Measurements from ENCODE around the gene NGFR. TPM values are rescaled to one million over a fixed set of nuclear protein-coding genes. Genes with fewer than 3 reads are reported as not detected.

Gene NGFR, protein sequence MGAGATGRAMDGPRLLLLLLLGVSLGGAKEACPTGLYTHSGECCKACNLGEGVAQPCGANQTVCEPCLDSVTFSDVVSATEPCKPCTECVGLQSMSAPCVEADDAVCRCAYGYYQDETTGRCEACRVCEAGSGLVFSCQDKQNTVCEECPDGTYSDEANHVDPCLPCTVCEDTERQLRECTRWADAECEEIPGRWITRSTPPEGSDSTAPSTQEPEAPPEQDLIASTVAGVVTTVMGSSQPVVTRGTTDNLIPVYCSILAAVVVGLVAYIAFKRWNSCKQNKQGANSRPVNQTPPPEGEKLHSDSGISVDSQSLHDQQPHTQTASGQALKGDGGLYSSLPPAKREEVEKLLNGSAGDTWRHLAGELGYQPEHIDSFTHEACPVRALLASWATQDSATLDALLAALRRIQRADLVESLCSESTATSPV
- total RNA-seq (under 1 TPM in 1 of 2 experiments, not detected in 1; 0.47 TPM), polyA plus RNA-seq (not detected)

GRCh38 chr17:49494986-49495841, at the start of gene NGFR:
TSS of gene NGFR (plus strand) at chr17:49495293. CDS start at chr17:49495418, 125 bp downstream.
- DNase-seq, result peak; percentile 43 to 56 (median 50)
- Mint-ChIP-seq H3K27ac (peak within 1 kb of the TSS in 4 of 7 donors; percentile 25 to 54 (median 51)), H3K27me3 (peaks cover 21 to 24% of the 10 kb centered on the region in 2 donors), H3K36me3 (no peaks in the 10 kb centered on the region), H3K9me3 (peaks cover 0 to 4% (median 0%) of the 10 kb centered on the region in 8 donors), H3K4me3 (peak within 1 kb of the TSS; percentile 75 to 87 (median 82)), H3K4me1 (peaks cover 11 to 41% (median 16%) of the 10 kb centered on the region in 4 donors)
- Histone ChIP-seq H3K4me3 (ENCODE audit: low read length in 2 of 2) (peak within 1 kb of the TSS; percentile 42 to 76), H3K4me1 (ENCODE audit: insufficient read depth, low read length) (peaks cover 34% of the 10 kb centered on the region), H3K9me3 (ENCODE audit: control insufficient read depth in 1 of 2, low read length in 2 of 2) (no peaks in the 10 kb centered on the region), H3K27me3 (ENCODE audit: insufficient read depth, low read length) (peaks cover 22% of the 10 kb centered on the region), H3K36me3 (ENCODE audit: insufficient read depth, low read length) (no peaks in the 10 kb centered on the region), H3K27ac (ENCODE audit: low read depth, low read length) (no peak within 1 kb of the TSS)
- ChIA-PET CTCF (ENCODE audit: partially characterized antibody) (interaction anchor here (0.5 to 4.2 kb wide), 5 partner anchors 9 to 591 kb away, joined by 3 to 34 read pairs (median 4); no protein-coding TSS in a partner anchor), POLR2A (ENCODE audit: partially characterized antibody) (interaction anchor here (1.2 kb wide), 1 partner anchor 61 kb away, joined by 4 read pairs; no protein-coding TSS in a partner anchor)
- intact Hi-C loops (cut with micrococcal nuclease), result no loop called here

DNA sequence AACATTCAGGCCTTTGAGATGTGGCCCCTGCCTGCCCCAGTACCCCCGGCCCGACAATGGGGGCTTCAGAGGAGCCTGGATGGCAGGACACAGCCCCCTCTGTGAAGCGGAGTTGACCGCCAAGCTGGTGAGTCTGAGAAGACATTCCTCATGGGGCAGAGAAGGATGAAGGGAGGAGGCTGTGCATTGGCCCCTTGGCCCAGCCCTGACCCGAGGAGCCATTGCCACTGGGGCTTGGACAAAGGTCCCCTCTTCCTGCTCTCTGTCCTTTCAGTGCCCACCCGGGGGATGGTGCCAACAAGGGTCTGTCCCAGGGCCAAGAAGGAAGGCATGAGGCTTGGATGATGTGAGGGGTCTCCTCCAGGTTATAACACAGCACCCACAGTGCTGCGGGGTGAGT, 49.5 kb upstream of the NGFR start:
- Histone ChIP-seq H3K4me1 (ENCODE audit: insufficient read depth, low read length) (no peaks in the 10 kb centered on the region), H3K36me3 (ENCODE audit: insufficient read depth, low read length) (no peaks in the 10 kb centered on the region), H3K27ac (ENCODE audit: low read depth, low read length) (no peak overlapping the region), H3K4me3 (ENCODE audit: low read length in 2 of 2) (no peak overlapping the region), H3K27me3 (ENCODE audit: insufficient read depth, low read length) (peaks cover 5% of the 10 kb centered on the region), H3K9me3 (ENCODE audit: control insufficient read depth in 1 of 2, low read length in 2 of 2) (no peaks in the 10 kb centered on the region)
- CTCF ChIA-PET (ENCODE audit: partially characterized antibody), result interaction anchor here (1.0 to 1.2 kb wide), 2 partner anchors 37 to 111 kb away, joined by 3 to 5 read pairs; no protein-coding TSS in a partner anchor
- POLR2A ChIA-PET (ENCODE audit: partially characterized antibody), result no interaction called here
- peaks cover 0 to 25% of the 10 kb centered on the region in 2 donors for H3K27me3 Mint-ChIP-seq
- H3K9me3 Mint-ChIP-seq, result no peaks in the 10 kb centered on the region
- H3K4me3 Mint-ChIP-seq, result no peak overlapping the region
- no peak for DNase-seq
- H3K36me3 Mint-ChIP-seq, result no peaks in the 10 kb centered on the region
- H3K27ac Mint-ChIP-seq, result no peak overlapping the region
- intact Hi-C loops (cut with micrococcal nuclease), result no loop called here
- H3K4me1 Mint-ChIP-seq, result peaks cover 0 to 7% (median 3%) of the 10 kb centered on the region in 4 donors

DNA sequence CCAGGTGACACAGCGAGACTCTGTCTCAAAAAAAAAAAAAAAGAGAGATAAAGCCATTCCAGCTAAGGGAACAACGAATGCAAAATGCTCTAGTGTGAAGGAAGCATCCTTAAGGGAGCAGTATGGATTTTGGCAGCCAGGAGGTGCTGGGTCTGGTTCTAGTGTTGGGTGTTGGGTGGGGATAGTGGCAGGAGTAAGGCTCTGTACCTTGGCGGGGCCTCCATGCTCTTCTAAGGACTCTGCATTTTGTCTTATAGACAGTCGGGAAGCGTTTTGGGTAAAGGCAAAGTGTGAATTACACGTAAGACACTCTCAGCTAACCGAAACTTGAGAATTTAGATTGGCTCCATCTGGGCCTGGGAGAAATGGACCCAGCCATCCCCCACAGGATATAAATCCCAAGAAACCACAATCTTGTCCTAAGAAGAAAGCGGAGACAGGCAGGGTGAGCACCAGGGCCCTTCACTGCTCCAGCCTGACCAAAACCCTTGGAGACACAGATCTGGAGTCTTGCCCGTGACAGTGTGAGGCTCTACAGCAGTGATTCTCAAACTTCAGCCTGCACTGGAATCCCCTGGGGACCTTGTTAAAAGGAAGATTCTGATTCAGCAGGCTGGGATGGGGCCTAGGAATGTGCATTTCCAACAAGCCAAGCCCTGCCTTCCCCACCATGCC, 47.3 kb upstream of the NGFR start:
- H3K9me3 ChIP-seq (ENCODE audit: control insufficient read depth in 1 of 2, low read length in 2 of 2), result no peaks in the 10 kb centered on the region
- H3K4me1 ChIP-seq (ENCODE audit: insufficient read depth, low read length), result peaks cover 8% of the 10 kb centered on the region
- Mint-ChIP-seq H3K36me3 (no peaks in the 10 kb centered on the region), H3K9me3 (no peaks in the 10 kb centered on the region), H3K4me3 (no peak overlapping the region), H3K27me3 (peaks cover 0 to 14% of the 10 kb centered on the region in 2 donors), H3K4me1 (peaks cover 0 to 16% (median 8%) of the 10 kb centered on the region in 4 donors), H3K27ac (no peak overlapping the region)
- CTCF ChIA-PET (ENCODE audit: partially characterized antibody), result interaction anchor here (1.1 kb wide), 1 partner anchor 10 kb away, joined by 3 read pairs; no protein-coding TSS in a partner anchor
- no peak for DNase-seq
- H3K27ac ChIP-seq (ENCODE audit: low read depth, low read length), result no peak overlapping the region
- POLR2A ChIA-PET (ENCODE audit: partially characterized antibody), result no interaction called here
- intact Hi-C loops (cut with micrococcal nuclease), result no loop called here
- no peaks in the 10 kb centered on the region for H3K36me3 ChIP-seq (ENCODE audit: insufficient read depth, low read length)
- H3K4me3 ChIP-seq (ENCODE audit: low read length in 2 of 2), result no peak overlapping the region
- peaks cover 5% of the 10 kb centered on the region for H3K27me3 ChIP-seq (ENCODE audit: insufficient read depth, low read length)

DNA sequence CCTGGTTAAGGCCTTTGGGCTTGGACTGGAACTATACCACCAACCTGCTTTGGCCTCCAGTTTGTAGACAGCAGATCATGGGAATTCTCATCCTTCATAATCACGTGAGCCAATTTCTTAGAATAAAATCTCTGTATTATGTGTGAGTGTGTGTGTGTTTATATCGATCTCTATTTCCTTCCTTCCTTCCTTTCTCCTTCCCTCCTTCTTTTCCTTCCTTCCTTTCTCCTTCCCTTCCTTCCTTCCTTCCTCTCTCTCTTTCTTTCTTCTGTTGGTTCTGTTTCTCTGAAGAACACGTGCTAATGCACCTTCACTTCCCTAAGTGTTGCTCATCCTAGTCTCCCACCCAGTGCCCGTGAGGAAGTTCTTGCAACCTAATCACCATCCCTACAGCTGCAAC, 44.9 kb upstream of the NGFR start:
- no peak for DNase-seq
- no peaks in the 10 kb centered on the region for H3K9me3 ChIP-seq (ENCODE audit: control insufficient read depth in 1 of 2, low read length in 2 of 2)
- no peak overlapping the region for H3K4me3 ChIP-seq (ENCODE audit: low read length in 2 of 2)
- Mint-ChIP-seq H3K27ac (peak overlapping the region in 1 of 7 donors; percentile 84), H3K4me1 (peaks cover 0 to 16% (median 9%) of the 10 kb centered on the region in 4 donors), H3K9me3 (peaks cover 0 to 1% (median 0%) of the 10 kb centered on the region in 8 donors), H3K36me3 (no peaks in the 10 kb centered on the region), H3K27me3 (peaks cover 5 to 9% of the 10 kb centered on the region in 2 donors), H3K4me3 (no peak overlapping the region)
- no peaks in the 10 kb centered on the region for H3K36me3 ChIP-seq (ENCODE audit: insufficient read depth, low read length)
- intact Hi-C loops (cut with micrococcal nuclease), result no loop called here
- H3K4me1 ChIP-seq (ENCODE audit: insufficient read depth, low read length), result peaks cover 8% of the 10 kb centered on the region
- POLR2A ChIA-PET (ENCODE audit: partially characterized antibody), result no interaction called here
- CTCF ChIA-PET (ENCODE audit: partially characterized antibody), result no interaction called here
- H3K27ac ChIP-seq (ENCODE audit: low read depth, low read length), result no peak overlapping the region
- H3K27me3 ChIP-seq (ENCODE audit: insufficient read depth, low read length), result peaks cover 4% of the 10 kb centered on the region

GRCh38 chr17:49450735-49451134, 44.4 kb upstream of the NGFR start:
- Histone ChIP-seq H3K27ac (ENCODE audit: low read depth, low read length) (no peak overlapping the region), H3K27me3 (ENCODE audit: insufficient read depth, low read length) (no peaks in the 10 kb centered on the region), H3K4me1 (ENCODE audit: insufficient read depth, low read length) (peaks cover 8% of the 10 kb centered on the region), H3K9me3 (ENCODE audit: control insufficient read depth in 1 of 2, low read length in 2 of 2) (no peaks in the 10 kb centered on the region), H3K4me3 (ENCODE audit: low read length in 2 of 2) (no peak overlapping the region), H3K36me3 (ENCODE audit: insufficient read depth, low read length) (no peaks in the 10 kb centered on the region)
- Mint-ChIP-seq H3K27ac (no peak overlapping the region), H3K4me3 (no peak overlapping the region), H3K36me3 (no peaks in the 10 kb centered on the region), H3K27me3 (peaks cover 5 to 9% of the 10 kb centered on the region in 2 donors), H3K9me3 (peaks cover 0 to 1% (median 0%) of the 10 kb centered on the region in 8 donors), H3K4me1 (peaks cover 0 to 16% (median 9%) of the 10 kb centered on the region in 4 donors)
- ChIA-PET CTCF (ENCODE audit: partially characterized antibody) (interaction anchor here (1.3 kb wide), 1 partner anchor 106 kb away, joined by 3 read pairs; no protein-coding TSS in a partner anchor), POLR2A (ENCODE audit: partially characterized antibody) (no interaction called here)
- no peak for DNase-seq
- intact Hi-C loops (cut with micrococcal nuclease), result no loop called here

DNA sequence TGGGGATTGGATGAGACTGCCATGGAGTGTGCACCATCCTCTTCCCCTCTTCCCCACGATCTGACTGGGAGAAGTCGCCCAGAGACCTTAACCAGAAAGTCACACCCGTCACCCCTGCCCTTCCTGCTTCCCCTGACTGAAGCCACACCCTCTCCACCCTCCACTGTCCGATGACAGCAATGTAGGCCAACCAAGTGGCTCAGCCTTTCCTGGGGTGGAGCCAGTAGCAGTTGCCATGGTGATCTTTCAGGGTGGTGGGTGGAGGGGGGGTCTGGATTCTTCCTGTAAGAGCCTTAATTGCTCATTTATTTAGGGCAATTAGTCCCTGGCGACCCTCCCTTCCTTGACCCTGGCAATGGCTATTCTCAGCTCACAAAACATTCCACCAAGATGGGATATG, 42.9 kb upstream of the NGFR start:
- no peak for DNase-seq
- Mint-ChIP-seq H3K36me3 (no peaks in the 10 kb centered on the region), H3K27ac (no peak overlapping the region)

More for the DNA sequence above, 42.9 kb upstream of the NGFR start:
- H3K4me1 ChIP-seq (ENCODE audit: insufficient read depth, low read length), result peaks cover 8% of the 10 kb centered on the region
- no peak overlapping the region for H3K27ac ChIP-seq (ENCODE audit: low read depth, low read length)
- no peak overlapping the region for H3K4me3 Mint-ChIP-seq
- peaks cover 0 to 16% (median 9%) of the 10 kb centered on the region in 4 donors for H3K4me1 Mint-ChIP-seq
- H3K4me3 ChIP-seq (ENCODE audit: low read length in 2 of 2), result no peak overlapping the region
- intact Hi-C loops (cut with micrococcal nuclease), result no loop called here
- CTCF ChIA-PET (ENCODE audit: partially characterized antibody), result no interaction called here
- POLR2A ChIA-PET (ENCODE audit: partially characterized antibody), result no interaction called here
- H3K9me3 Mint-ChIP-seq, result peaks cover 0 to 1% (median 0%) of the 10 kb centered on the region in 8 donors
- H3K27me3 ChIP-seq (ENCODE audit: insufficient read depth, low read length), result peaks cover under 1% of the 10 kb centered on the region
- no peaks in the 10 kb centered on the region for H3K36me3 ChIP-seq (ENCODE audit: insufficient read depth, low read length)
- peaks cover 11 to 15% of the 10 kb centered on the region in 2 donors for H3K27me3 Mint-ChIP-seq
- H3K9me3 ChIP-seq (ENCODE audit: control insufficient read depth in 1 of 2, low read length in 2 of 2), result no peaks in the 10 kb centered on the region

All from CD4-positive, alpha-beta memory T cell (primary cell).